Cardiac septum (tissue), 1 donor: ENCODE results near the gene GLUD1. TPM values are rescaled to one million over a fixed set of nuclear protein-coding genes. Genes with fewer than 3 reads are reported as not detected.
"Not testable (repeated sequence)": the region's sequence is repeated elsewhere in the genome, so short reads cannot be mapped to it uniquely, and the experiment has no call there.

Source experiments
- DNase-seq: peaks from one replicate; pipeline ENCODE4 v3.0.0-alpha.2; 2020; ENCODE audit warnings: low spot score
- intact Hi-C: fragments of 100-400 bp; cut with DNase I; formaldehyde crosslinking; loops from one replicate; pipeline ENCODE4 v1.14.0; 2022
- total RNA-seq: library from RNA; stranded (reverse); fragmentation: NEBNext Ultra II Directional; extraction: Animal tissue kit (Norgen Biotek cat#: 25700); gene quantifications from one replicate; pipeline ENCODE4 v1.2.1, GENCODE V29; 2021
- donor health status: DM: no; HTN: no; CAD: no.

The GLUD1 gene
- total RNA-seq, 1 donor from 2014 or later, result 118 TPM

- intact Hi-C loops, result no loop called here
- no peak for DNase-seq
Measured at GRCh38 chr10:87092861-87093631, 1.6 kb downstream of the GLUD1 start.

GRCh38 chr10:87092376-87092860 lies 2.2 kb downstream of the GLUD1 start:
- DNase-seq, result no peak
- intact Hi-C loops, result no loop called here

GRCh38 chr10:87090779-87091178 lies 3.9 kb downstream of the GLUD1 start:
- intact Hi-C loops, result no loop called here

GRCh38 chr10:87089746-87090145 lies 4.9 kb downstream of the GLUD1 start:
- intact Hi-C loops, result no loop called here
- DNase-seq, result no peak

More at GRCh38 chr10:87090779-87091178, 3.9 kb downstream of the GLUD1 start:
- no peak for DNase-seq

- no peak for DNase-seq
- intact Hi-C loops, result no loop called here
Measured at GRCh38 chr10:87085537-87085936, 9.1 kb downstream of the GLUD1 start.

GRCh38 chr10:87084291-87084782 lies 10.3 kb downstream of the GLUD1 start:
- DNase-seq, intact Hi-C loops: not testable (repeated sequence)

GRCh38 chr10:87083576-87084290 lies 10.9 kb downstream of the GLUD1 start:
- DNase-seq, intact Hi-C loops: not testable (repeated sequence)

GRCh38 chr10:87082219-87082618 lies 12.4 kb downstream of the GLUD1 start:
- intact Hi-C loops, DNase-seq: not testable (repeated sequence)

- intact Hi-C loops, DNase-seq: not testable (repeated sequence)
Measured at GRCh38 chr10:87081574-87081973, 13.1 kb downstream of the GLUD1 start.

- intact Hi-C loops, DNase-seq: not testable (repeated sequence)
Measured at GRCh38 chr10:87080621-87081020, 14.0 kb downstream of the GLUD1 start.

- intact Hi-C loops, result no loop called here
- no peak for DNase-seq
Measured at GRCh38 chr10:87079106-87079836, 15.4 kb downstream of the GLUD1 start.

GRCh38 chr10:87076421-87076820 lies 18.2 kb downstream of the GLUD1 start:
- intact Hi-C loops, DNase-seq: not testable (repeated sequence)

GRCh38 chr10:87072449-87072848 lies 22.2 kb downstream of the GLUD1 start:
- DNase-seq, result no peak
- intact Hi-C loops, result no loop called here

- DNase-seq, result no peak
- intact Hi-C loops, result no loop called here
Measured at GRCh38 chr10:87068281-87068680, 26.4 kb downstream of the GLUD1 start.

- intact Hi-C loops, result no loop called here
- DNase-seq, result no peak
Measured at GRCh38 chr10:87066865-87067264, 27.8 kb downstream of the GLUD1 start.

- DNase-seq, result no peak
- intact Hi-C loops, result no loop called here
Measured at GRCh38 chr10:87066178-87066577, 28.5 kb downstream of the GLUD1 start.

GRCh38 chr10:87064651-87065050 lies 30.0 kb downstream of the GLUD1 start:
- no peak for DNase-seq
- intact Hi-C loops, result no loop called here

GRCh38 chr10:87060280-87060928 lies 34.2 kb downstream of the GLUD1 start:
- DNase-seq, result no peak
- intact Hi-C loops, result no loop called here

GRCh38 chr10:87059401-87059800 lies 35.2 kb downstream of the GLUD1 start:
- intact Hi-C loops, result no loop called here
- no peak for DNase-seq
